GM11168 (cell line): ENCODE results near the gene CYBA.

Experiments used
- in situ Hi-C: fragments of 300-500 bp; cut with MboI; formaldehyde crosslinking; loops from one replicate; pipeline ENCODE4 v1.12.0; 2022; ENCODE audit warnings: low sequenced_read_pairs; ENCODE audit not compliant: unreplicated experiment

The CYBA gene

GRCh38 chr16:88631920-88632586, 18.8 kb downstream of the CYBA start:
- in situ Hi-C loops, result no loop called here

DNA sequence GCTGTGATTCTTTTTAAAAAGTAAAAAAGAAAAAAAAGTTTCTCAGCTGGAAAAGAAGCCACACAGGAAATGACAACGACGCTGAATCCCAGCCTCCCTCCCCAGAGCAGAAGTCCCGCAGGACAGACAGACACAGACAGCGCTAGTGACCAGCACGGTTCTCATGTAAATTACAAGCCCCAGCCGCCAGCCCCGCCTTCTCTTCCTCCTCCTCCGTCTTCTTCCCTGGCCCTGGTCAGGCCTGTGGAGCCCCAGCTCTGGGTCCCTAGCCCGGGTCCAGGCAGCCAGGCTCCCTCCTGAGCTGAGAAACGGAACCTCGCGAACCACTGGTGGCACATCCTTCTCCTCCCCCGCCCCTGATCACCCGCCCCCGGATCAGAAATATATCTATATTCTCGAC, 19.5 kb downstream of the CYBA start:
- in situ Hi-C loops, result no loop called here

DNA sequence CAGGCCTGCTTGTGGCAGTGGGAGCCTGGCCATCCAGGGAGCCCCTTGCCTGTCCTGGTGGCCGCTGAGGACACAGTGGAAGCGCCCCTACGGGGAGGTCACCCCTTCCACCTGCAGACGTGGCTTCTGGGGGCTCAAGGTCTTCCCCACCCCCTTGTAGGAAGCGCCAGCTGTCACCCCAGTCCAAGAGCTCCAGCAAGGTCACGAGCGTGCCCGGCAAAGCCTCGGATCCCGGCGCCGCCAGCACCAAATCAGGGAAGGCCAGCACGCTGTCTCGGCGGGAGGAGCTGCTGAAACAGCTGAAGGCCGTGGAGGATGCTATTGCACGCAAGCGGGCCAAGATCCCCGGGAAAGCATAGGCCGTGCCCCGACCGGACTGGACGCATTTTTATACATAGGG, 19.9 kb downstream of the CYBA start:
- in situ Hi-C loops, result no loop called here

- in situ Hi-C loops, result no loop called here
Measured at GRCh38 chr16:88630433-88630832, 20.4 kb downstream of the CYBA start.

- in situ Hi-C loops, result no loop called here
Measured at GRCh38 chr16:88629835-88630234, 21.0 kb downstream of the CYBA start.

DNA sequence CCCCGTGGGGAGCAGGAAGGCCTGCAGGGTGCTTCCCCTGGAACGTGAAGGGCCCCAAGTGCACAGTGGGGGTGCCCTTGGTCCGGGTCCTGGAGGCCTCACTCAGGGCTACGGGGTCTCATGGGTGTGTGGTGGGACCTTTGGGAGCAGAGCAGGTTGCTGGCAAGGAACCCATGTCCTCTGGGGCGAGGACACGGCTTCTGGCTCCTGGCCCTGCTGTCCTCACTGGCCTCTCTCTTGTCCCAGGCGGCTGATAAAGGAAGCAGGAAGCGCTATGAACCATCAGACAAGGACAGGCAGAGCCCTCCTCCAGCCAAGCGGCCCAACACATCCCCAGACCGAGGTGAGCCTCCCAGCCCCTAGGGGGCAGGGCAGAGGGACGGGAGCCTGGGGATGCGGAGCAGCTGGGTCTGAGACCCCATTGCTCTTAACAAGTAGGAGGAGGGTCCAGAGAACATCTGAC, 22.3 kb downstream of the CYBA start:
- in situ Hi-C loops, result no loop called here

- in situ Hi-C loops, result no loop called here
Measured at GRCh38 chr16:88627531-88628411, 23.1 kb downstream of the CYBA start.

DNA sequence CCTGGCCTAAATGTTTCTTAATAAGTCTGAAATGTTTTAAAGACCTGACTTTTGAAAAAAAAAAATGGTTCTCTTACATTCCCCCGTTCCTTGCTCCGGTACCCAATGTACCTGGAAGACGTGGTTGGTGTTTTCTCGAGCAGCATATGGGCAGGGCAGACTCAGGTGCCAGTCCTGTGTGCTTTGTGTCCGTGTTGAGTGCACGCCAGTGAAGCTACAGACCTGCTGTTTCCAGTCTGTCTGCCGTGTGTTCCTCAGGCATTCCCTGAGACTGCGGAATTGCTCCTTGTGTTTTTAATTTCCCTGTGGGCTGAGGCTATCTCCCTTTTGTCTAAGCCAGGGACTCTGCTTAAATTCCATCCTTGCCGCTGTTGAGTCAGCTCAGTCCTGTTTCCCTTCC, 24.2 kb downstream of the CYBA start:
- in situ Hi-C loops, result no loop called here

DNA sequence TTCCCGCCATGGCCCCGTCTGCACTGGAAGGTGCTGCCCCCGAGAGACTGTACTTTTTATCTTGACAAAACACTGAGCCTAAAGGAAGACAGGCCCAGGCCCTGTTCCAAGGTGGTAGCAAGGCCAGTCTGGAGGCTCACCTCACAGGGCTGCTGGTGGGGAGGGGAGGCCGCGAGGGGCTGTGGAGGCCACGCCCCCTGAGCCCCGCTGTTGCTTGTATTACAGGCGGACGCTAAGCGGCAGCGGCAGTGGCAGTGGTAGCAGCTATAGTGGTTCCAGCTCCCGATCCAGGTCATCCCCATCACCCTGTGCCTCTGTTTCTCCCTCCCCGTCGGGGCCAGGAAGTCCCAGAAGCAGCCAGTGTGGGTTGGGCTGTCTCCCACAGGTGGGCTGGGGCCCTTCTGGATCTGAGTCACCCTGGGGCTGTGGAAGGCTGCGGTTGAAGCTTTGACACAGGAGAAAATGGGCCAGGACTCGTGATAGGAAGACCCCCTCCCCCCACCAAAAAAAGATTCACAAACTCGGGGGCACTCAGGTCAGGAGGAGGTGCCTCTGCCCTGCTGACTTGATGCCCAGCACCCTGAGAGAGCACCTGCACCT, 25.8 kb downstream of the CYBA start:
- in situ Hi-C loops, result no loop called here

DNA sequence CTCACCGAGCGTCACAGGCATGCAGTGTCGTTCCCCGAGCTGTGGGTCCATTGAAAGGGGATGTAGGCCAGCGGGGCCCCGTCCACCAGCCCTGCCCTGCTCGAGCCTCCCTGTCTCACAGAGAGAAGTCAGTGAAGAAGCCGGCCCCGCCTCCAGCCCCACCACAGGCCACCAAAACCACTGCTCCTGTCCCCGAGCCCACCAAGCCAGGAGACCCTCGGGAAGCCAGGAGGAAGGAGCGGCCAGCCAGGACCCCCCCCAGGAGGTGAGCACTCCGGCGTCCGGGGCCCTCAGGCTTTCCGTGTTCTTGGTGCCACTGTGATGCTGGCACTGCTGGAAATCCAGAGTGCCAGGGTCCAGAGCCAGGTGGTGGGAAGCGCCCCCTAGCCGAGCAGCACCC, 26.4 kb downstream of the CYBA start:
- in situ Hi-C loops, result no loop called here

- in situ Hi-C loops, result no loop called here
Measured at GRCh38 chr16:88623858-88624257, 27.0 kb downstream of the CYBA start.

DNA sequence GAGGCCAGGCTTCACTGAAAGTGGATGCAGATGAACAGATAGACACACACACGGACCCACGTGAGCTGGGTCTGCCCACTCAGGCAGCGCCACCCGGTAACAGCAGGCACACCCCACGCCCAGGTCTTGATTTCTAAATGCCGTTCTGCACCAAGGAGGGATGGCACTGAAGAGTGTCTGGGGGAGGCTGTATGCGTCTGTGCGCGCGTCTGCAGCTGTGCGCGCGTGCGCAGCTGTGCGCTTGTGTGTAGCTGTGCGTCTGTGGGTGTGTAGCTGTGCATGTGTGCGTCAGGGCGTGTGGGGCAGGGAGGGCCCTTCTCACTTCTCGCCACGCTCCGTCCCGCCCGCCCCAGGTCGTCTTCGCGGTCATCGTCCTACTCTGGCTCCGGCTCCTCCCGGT, 28.0 kb downstream of the CYBA start:
- in situ Hi-C loops, result no loop called here

DNA sequence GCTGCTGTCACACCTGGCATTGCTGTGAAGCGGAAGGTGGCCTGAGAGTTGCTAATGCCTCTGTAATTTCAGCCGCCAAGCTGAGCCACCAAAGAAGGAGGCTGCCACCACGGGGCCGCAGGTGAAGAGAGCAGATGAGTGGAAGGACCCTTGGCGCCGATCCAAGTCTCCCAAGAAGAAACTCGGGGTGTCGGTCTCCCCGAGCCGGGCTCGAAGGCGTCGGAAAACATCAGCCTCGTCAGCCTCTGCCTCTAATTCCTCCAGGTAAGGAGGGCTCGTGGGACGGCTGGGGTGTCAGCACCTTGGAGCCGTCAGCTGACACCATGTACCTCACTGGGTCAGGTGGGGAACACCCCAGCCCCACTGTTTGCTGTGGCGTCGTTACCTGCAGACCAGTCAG, 28.7 kb downstream of the CYBA start:
- in situ Hi-C loops, result no loop called here

DNA sequence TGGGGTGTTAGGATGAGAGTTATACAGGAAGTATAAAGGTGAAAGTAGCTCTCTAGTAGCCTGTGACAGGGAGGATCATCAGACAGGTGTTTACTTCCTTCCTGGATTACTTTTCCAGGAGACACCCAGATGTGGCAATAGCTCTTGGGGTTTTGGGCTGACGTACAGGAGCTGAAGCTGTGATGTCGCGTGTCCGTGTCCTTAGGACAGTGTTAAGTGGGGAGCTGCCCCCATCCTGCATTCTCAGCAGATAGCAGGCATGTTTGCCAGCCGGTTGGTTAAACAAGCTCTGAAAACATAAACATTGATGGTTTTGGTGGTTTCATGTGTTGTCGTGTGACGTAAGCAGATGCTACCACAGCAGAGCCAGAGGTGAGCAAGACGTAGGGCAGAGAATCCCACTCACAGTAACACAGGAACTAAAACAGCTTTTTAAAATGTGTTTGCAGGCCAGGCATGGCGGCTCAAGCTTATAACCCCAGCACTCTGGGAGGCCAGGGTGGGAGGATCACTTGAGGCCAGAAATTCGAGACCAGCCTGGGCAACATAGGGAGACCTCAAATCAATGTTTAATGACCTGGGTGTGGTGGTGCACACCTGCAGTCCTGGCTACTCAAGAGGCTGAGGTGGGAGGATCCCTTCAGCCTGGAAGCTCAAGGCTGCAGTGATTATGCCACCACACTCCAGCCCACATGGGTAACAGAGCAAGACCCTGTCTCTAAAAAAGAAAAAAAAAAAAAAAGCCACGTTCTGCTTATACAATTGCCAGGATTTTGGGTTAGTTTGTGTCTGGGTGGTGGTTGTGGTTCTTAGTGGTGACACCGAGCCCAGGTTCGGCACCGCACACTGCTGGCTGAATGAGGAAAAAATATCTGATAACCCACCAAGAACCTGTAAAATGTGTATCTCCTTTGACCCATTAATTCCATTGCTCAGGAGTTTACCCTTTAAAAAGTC, 30.7 kb downstream of the CYBA start:
- in situ Hi-C loops, result no loop called here

DNA sequence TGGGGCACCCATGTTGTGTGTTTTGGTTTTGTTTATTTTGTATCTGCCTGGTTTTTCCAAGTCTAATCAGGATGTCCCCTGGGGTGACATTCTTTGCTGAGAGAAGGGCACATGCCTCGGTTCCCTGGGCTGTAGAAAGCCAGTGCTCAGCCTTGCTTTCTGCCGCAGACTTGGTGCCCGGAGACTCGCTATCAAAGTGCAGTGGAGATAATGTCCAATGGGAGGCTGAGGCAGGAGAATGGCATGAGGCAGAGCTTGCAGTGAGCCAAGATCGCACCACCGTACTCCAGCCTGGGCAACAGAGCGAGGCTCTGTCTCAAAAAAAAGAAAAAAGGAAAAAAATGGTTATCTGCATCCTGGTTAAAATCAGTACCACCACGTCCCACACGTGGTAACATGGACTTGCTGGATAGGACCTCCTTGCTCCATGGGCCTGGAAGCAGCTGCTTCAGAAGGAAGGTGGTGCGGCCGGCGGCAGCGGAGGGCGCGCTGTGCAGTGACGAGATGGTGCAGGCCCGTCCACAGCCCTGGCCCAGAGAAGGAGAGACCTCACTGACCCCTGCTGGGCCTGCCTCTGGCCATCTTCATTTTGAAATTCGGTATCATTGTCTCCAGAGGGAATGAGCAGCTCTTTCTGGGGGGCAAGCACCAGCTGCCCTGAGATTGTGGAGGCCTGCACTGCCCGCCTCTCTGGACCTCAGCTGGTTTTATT, 31.7 kb downstream of the CYBA start:
- in situ Hi-C loops, result no loop called here

DNA sequence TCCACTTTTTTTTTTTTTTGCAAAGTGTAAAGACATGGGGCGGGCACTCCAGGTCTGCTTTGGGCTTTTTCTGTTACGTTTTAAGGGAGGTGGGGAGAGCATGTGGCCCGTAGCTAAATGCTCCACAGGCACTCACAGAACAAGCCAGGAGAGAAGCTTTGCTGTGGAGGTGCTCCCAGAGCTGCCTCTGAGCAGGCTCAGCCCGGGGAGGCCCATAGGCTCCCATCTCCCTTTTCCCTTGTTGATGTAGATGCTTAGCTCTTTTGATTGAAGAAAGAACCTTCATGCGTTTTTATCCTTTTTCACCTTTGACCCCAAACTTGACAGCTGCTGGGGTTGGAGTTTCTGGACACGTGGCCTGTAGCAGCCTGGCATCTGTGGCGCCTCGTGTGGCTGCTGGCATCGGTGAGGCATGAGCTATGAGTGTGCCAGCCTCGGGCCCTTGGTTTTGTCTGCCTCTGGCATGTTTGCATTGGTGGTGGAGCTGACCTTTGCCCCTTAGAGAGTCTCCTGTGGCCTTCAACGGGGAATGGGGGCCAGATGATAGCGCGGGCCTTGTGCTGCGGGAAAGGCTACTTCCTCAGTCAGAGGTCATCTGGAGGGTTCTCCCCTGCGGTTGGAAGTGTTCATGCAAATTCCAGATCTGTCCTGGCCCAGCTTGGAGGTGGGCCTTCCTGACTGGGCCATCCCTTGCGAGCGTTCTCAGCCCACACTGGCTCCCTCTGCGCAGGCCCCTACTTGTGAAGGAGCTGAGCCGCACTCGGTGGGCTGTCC, 32.5 kb downstream of the CYBA start:
- in situ Hi-C loops, result no loop called here

- in situ Hi-C loops, result no loop called here
Measured at GRCh38 chr16:88617268-88618031, 33.4 kb downstream of the CYBA start.

DNA sequence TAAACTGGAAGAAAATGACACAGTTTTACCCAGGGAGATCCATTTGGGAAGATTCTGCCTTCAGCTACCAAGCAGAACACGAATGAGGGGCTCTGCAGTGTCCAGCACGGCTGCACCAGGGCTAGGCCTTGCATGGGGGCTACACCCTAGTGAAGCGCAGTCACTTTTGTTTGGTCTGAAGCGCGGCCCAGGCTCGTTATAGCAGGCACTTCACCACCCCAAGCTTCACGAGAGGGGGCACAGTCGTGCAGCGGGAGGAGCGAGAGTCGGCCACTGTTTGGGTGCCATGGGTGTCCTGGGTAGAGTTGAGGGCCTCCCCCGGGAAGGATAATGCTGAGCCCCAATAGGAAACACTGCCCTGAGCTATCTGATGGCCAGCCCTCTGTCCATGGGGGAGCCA, 34.1 kb downstream of the CYBA start:
- in situ Hi-C loops, result no loop called here
